ENCODE measurements around the gene GLT1D1.
"Not testable (repeated sequence)": the region's sequence is repeated elsewhere in the genome, so short reads cannot be mapped to it uniquely, and the experiment has no call there.

GLT1D1 gene

DNA sequence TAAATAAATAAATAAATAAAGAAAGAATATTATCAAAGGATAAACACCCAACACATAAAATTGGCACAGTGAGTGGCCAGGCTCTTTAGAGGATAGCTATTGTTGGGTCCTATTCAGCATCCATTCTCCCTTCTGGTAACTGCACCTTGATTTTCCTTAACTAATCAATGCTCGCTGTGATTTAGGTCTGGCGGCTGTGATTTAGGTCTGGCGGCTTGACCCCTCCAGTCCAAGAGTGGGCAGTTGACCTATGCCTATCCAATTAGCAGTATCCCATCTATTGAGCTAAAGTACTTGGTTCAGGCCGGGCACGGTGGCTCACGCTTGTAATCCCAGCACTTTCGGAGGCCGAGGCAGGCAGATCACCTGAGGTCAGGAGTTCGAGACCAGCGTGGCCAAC is 19.9 kb upstream of the GLT1D1 start:
- TF ChIP-seq, protein P1, sequence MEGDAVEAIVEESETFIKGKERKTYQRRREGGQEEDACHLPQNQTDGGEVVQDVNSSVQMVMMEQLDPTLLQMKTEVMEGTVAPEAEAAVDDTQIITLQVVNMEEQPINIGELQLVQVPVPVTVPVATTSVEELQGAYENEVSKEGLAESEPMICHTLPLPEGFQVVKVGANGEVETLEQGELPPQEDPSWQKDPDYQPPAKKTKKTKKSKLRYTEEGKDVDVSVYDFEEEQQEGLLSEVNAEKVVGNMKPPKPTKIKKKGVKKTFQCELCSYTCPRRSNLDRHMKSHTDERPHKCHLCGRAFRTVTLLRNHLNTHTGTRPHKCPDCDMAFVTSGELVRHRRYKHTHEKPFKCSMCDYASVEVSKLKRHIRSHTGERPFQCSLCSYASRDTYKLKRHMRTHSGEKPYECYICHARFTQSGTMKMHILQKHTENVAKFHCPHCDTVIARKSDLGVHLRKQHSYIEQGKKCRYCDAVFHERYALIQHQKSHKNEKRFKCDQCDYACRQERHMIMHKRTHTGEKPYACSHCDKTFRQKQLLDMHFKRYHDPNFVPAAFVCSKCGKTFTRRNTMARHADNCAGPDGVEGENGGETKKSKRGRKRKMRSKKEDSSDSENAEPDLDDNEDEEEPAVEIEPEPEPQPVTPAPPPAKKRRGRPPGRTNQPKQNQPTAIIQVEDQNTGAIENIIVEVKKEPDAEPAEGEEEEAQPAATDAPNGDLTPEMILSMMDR (conservative IDR thresholded peaks at IDR 0.05; ENCODE audit: low read depth, low read length) = no peak
- no peak for DNase-seq (ENCODE audit: low read depth)
- no peak overlapping the region for H3K4me3 ChIP-seq (ENCODE audit: low read depth, low read length)

DNA sequence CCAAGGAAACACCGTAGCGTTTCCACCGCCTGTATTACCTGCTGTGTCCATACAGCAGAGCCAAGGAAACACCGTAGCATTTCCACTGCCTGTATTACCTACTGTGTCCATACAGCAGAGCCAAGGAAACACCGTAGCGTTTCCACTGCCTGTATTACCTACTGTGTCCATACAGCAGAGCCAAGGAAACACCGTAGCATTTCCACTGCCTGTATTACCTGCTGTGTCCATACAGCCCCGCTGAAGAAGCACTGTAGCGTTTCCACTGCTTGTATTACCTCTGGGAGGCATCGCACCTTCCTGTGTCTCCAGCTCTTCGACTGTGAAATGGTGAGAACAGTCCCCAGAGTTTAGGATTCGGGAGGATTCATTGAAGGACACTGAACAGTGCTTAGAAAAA is 13.4 kb upstream of the GLT1D1 start:
- DNase-seq (ENCODE audit: low read depth) = not testable (repeated sequence)

DNA sequence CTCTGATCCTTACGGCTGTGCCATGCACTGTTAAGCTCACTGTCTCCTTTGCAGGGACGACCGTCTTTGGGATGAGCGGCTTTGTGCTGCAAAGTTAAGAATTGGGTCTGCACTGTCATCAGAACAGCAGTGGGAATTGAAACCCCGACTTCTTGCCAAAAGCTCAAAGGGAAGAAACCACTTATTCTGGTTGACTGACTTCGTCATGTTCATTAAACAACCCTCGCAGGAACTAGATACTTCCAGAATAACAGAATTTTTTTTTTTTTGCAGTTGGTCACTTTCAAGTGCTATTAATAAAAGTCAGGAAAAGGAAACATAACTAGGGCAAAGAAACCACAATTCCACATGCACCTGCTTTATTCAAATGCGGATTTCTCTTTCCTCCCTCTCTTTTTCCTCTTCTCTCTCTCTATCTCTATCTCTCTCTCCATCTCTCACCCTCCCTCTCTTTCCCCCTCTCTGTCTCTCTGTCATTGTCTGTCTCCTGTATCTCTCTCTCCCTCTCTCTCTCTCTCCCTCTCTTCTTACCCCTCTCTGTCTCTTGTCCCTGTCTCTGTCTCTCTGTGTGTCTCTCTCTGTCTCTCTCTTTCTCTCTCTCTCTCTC is 12.3 kb upstream of the GLT1D1 start:
- TF ChIP-seq, protein P1 (conservative IDR thresholded peaks at IDR 0.05; ENCODE audit: low read depth, low read length) = no peak
- no peak for DNase-seq (ENCODE audit: low read depth)
- no peak overlapping the region for H3K4me3 ChIP-seq (ENCODE audit: low read depth, low read length)

More for the DNA sequence above, 13.4 kb upstream of the GLT1D1 start:
- H3K4me3 ChIP-seq (ENCODE audit: low read depth, low read length) = not testable (repeated sequence)

DNA sequence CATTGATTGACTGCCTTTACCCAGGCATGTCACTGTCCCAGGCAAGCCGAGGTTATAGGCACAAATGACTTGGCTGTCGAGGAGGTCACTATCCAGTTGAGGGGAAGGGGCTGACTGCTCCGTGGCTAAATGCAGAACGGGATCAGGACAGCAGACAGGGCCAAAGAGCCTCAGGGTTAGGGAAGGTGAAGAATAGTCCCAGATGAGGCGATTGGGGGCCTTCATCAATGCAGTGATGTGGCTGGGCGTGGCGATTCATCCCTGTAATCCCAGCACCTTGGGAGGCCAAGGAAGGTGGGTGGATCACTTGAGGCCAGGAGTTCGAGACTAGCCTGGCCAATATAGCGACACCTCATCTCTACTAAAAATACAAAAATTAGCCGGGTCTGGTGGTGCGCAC is 10.7 kb upstream of the GLT1D1 start:
- TF ChIP-seq, protein P1 (conservative IDR thresholded peaks at IDR 0.05; ENCODE audit: low read depth, low read length) = no peak
- DNase-seq (ENCODE audit: low read depth) = no peak
- no peak overlapping the region for H3K4me3 ChIP-seq (ENCODE audit: low read depth, low read length)

DNA sequence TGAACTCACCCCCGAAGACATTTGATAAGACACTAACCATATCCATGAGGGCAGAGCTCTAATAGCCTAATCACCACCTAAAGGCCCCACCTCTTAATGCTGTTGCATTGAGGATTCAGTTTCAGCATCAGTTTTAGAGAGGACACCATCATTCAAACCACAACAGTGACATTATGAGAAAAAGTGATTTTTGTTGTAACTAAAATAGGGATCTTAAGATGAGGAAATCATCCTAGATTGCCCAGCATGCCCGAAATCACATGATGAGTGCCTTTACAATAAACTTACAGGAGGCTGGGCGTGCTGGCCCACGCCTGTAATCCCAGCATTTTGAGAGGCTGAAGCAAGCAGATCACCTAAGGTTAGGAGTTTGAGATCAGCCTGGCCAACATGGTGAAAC is 9.7 kb upstream of the GLT1D1 start:
- no peak overlapping the region for H3K4me3 ChIP-seq (ENCODE audit: low read depth, low read length)
- TF ChIP-seq, protein P1 (conservative IDR thresholded peaks at IDR 0.05; ENCODE audit: low read depth, low read length) = no peak
- no peak for DNase-seq (ENCODE audit: low read depth)

DNA sequence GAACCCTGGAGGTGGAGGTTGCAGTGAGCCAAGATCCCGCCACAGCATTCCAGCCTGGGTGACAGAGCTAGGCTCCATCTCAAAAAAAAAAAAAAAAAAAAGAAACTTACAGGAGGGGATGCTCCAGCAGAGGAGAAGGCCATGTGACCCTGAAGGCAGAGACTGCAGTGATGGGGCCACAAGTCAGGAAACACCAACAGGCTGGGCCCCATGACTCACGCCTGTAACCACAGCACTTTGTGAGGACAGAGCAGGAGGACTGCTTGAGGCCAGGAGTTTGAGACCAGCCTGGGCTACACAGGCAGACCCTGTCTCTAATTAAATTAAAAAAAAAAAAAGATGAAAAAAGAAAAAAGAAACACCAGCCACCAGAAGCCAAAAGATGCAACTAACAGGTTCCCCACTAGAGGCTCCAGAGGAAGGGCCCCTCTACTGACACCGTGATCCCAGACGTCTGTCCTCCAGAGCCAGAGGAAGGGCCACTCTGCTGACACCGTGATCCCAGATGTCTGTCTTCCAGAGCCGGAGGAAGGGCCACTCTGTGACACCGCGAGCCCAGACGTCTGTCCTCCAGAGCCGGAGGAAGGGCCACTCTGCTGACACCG is 9.1 kb upstream of the GLT1D1 start:
- TF ChIP-seq, protein P1 (conservative IDR thresholded peaks at IDR 0.05; ENCODE audit: low read depth, low read length) = peak; percentile 17
- DNase-seq (ENCODE audit: low read depth) = no peak
- no peak overlapping the region for H3K4me3 ChIP-seq (ENCODE audit: low read depth, low read length)

DNA sequence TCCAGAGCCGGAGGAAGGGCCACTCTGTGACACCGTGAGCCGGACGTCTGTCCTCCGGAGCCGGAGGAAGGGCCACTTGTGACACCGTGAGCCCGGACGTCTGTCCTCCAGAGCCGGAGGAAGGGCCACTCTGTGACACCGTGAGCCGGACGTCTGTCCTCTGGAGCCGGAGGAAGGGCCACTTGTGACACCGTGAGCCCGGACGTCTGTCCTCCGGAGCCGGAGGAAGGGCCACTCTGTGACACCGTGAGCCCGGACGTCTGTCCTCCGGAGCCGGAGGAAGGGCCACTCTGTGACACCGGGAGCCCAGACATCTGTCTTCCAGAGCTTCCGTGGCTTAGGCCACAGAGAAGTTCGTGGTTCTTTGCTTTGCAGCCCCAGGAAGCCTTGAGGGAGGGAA is 6.6 kb upstream of the GLT1D1 start:
- not testable (repeated sequence) for DNase-seq (ENCODE audit: low read depth); H3K4me3 ChIP-seq (ENCODE audit: low read depth, low read length)

DNA sequence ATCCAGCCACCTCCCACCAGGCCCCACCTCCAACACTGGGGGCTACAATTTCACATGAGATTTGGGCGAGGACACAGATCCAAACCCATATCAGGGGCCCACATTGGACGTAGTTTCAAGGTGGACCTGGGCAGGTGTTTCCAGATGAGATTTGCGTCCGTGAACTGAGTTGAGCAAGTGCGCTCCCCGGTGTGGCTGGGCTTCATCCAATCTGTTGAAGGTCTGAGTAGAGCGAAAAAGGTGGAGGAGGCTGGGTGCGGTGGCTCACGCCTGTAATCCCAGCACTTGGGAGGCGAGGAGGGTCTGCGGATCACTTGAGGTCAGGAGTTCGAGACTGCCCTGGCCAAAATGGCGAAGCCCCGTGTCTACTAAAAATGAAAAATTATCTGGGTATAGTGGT is 4.9 kb upstream of the GLT1D1 start:
- H3K4me3 ChIP-seq (ENCODE audit: low read depth, low read length) = no peak overlapping the region
- TF ChIP-seq, protein P1 (conservative IDR thresholded peaks at IDR 0.05; ENCODE audit: low read depth, low read length) = no peak
- DNase-seq (ENCODE audit: low read depth) = no peak

DNA sequence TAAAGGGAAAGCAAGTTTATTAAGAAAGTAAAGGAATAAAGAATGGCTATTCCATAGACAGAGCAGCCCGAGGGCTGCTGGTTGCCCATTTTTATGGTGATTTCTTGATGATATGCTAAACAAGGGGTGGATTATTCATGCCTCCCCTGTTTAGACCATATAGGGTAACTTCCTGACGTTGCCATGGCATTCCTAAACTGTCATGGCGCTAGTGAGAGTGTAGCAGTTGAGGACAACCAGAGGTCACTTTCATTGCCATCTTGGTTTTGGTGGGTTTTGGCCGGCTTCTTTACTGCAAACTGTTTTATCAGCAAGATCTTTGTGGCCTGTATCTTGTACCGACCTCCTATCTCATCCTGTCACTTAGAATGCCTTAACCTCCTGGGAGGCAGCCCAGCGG is 3.5 kb upstream of the GLT1D1 start:
- H3K4me3 ChIP-seq (ENCODE audit: low read depth, low read length); DNase-seq (ENCODE audit: low read depth): not testable (repeated sequence)
